Measurements from ENCODE around the gene PTN.
"Not testable (repeated sequence)": the region's sequence is repeated elsewhere in the genome, so short reads cannot be mapped to it uniquely, and the experiment has no call there.

The PTN gene

DNA sequence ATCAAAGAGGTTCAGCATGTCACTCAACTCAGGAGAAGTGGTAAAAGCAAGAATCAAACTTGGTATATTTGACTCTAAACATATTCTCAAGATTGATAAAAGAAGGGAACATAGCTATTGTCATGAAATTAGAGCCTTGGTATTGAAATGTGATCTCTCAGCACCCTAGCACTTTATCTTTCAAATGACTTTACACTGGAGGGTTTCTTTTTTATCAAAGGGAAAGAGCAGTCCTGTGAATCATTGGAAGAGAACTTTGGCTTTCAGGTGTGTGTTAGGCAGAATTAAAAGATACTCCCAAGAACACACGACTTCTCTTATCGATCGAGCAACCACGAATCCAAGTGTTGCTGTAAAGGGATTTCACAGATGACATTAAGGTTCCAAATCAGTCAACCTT is 54.4 kb downstream of the PTN start:
- Histone ChIP-seq H3K27ac (ENCODE audit: low read length) (no peak overlapping the region), H3K27me3 (ENCODE audit: low read depth, low read length) (no peaks in the 10 kb centered on the region), H3K4me1 (ENCODE audit: control insufficient read depth in 1 of 2, insufficient read depth in 2 of 2, low read length in 2 of 2) (no peaks in the 10 kb centered on the region), H3K4me3 (ENCODE audit: low read depth in 1 of 2, low read length in 2 of 2) (no peak overlapping the region), H3K9me3 (ENCODE audit: control insufficient read depth in 1 of 2, low read length in 2 of 2) (no peaks in the 10 kb centered on the region), H3K36me3 (ENCODE audit: control insufficient read depth in 1 of 2, insufficient read depth in 2 of 2, low read length in 2 of 2) (no peaks in the 10 kb centered on the region)

DNA sequence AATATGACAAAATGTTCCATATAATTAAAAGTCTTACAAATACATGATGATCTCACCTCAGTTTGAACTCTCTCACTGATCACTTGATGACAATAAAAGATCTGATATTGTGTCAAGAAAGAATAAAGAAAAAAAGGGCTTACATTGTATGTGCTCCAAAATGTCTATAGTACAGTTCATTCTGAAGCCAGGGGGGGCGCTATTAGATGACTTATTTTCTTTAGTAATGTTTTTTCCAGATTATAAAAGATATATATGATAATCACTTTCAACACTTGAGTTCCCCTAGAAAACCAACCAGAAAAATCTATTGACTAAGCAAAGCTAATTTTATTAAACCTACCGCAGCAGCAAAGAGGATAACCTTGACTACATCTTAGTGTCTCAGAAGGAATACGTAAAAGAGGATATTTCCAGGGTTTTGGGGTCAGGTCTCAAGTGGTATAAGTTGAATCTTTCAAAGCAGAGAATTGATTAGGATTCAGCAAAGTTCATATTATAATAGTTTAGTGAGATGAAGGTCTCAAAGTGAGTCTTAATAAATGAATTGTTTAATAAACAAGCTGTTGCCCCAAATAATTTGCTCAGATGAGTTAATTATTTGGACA is 55.8 kb downstream of the PTN start:
- no peak overlapping the region for H3K4me3 ChIP-seq (ENCODE audit: low read depth in 1 of 2, low read length in 2 of 2)
- no peaks in the 10 kb centered on the region for H3K9me3 ChIP-seq (ENCODE audit: control insufficient read depth in 1 of 2, low read length in 2 of 2)
- H3K27me3 ChIP-seq (ENCODE audit: low read depth, low read length) = no peaks in the 10 kb centered on the region
- H3K4me1 ChIP-seq (ENCODE audit: control insufficient read depth in 1 of 2, insufficient read depth in 2 of 2, low read length in 2 of 2) = no peaks in the 10 kb centered on the region
- no peaks in the 10 kb centered on the region for H3K36me3 ChIP-seq (ENCODE audit: control insufficient read depth in 1 of 2, insufficient read depth in 2 of 2, low read length in 2 of 2)
- H3K27ac ChIP-seq (ENCODE audit: low read length) = no peak overlapping the region

DNA sequence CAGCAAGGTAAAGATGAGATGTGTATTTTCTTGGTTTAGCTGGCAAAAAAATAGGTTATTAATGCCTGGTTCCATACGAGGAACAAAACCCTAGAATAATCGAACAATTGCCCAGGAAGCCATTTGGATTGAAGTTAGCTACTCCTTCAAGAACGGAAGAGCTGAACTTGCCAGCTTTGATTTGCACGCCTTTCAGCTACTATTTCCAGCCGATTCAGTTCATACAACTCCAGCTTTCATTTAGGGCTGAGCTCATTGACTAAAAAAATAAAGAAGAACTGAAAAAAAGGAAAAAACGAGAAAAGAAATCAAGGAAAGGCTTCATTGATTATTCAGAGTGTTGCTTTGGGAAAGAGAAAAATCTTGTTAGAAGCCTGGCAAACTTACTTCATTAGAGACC is 60.4 kb downstream of the PTN start:
- no peak overlapping the region for H3K27ac ChIP-seq (ENCODE audit: low read length)
- no peak overlapping the region for H3K4me3 ChIP-seq (ENCODE audit: low read depth in 1 of 2, low read length in 2 of 2)
- peaks cover 0 to 4% of the 10 kb centered on the region in 2 donors for H3K4me1 ChIP-seq (ENCODE audit: control insufficient read depth in 1 of 2, insufficient read depth in 2 of 2, low read length in 2 of 2)

DNA sequence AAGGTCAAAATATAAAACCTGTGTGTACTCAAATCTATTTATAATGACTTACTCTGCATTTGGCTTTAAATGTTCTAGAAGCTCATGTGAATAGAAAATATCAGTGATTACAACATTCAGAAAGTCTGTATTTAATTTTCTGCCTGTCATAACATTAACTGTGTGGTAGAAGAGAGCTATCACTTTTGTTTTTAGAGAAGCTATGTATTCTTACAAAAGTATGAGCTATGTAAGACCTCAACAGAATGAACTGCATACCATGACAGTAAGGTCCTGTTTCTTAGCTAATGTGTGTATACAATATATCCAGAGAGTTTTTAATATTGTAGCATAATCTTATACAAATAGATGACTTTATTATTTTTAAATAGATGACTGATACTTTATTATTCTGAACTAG is 61.5 kb downstream of the PTN start:
- Histone ChIP-seq H3K27ac (ENCODE audit: low read length) (no peak overlapping the region), H3K4me3 (ENCODE audit: low read depth in 1 of 2, low read length in 2 of 2) (no peak overlapping the region), H3K9me3 (ENCODE audit: control insufficient read depth in 1 of 2, low read length in 2 of 2) (no peaks in the 10 kb centered on the region)

More for the DNA sequence above, 60.4 kb downstream of the PTN start:
- Histone ChIP-seq H3K36me3 (ENCODE audit: control insufficient read depth in 1 of 2, insufficient read depth in 2 of 2, low read length in 2 of 2) (no peaks in the 10 kb centered on the region), H3K27me3 (ENCODE audit: low read depth, low read length) (no peaks in the 10 kb centered on the region), H3K9me3 (ENCODE audit: control insufficient read depth in 1 of 2, low read length in 2 of 2) (no peaks in the 10 kb centered on the region)

GRCh38 chr7:137276189-137276588 is 67.3 kb downstream of the PTN start:
- H3K36me3 ChIP-seq (ENCODE audit: control insufficient read depth in 1 of 2, insufficient read depth in 2 of 2, low read length in 2 of 2) = no peaks in the 10 kb centered on the region
- H3K4me1 ChIP-seq (ENCODE audit: control insufficient read depth in 1 of 2, insufficient read depth in 2 of 2, low read length in 2 of 2) = no peaks in the 10 kb centered on the region
- no peaks in the 10 kb centered on the region for H3K27me3 ChIP-seq (ENCODE audit: low read depth, low read length)
- no peaks in the 10 kb centered on the region for H3K9me3 ChIP-seq (ENCODE audit: control insufficient read depth in 1 of 2, low read length in 2 of 2)
- H3K4me3 ChIP-seq (ENCODE audit: low read depth in 1 of 2, low read length in 2 of 2) = no peak overlapping the region
- H3K27ac ChIP-seq (ENCODE audit: low read length) = no peak overlapping the region

More for the DNA sequence above, 61.5 kb downstream of the PTN start:
- Histone ChIP-seq H3K4me1 (ENCODE audit: control insufficient read depth in 1 of 2, insufficient read depth in 2 of 2, low read length in 2 of 2) (peaks cover 0 to 4% of the 10 kb centered on the region in 2 donors), H3K36me3 (ENCODE audit: control insufficient read depth in 1 of 2, insufficient read depth in 2 of 2, low read length in 2 of 2) (no peaks in the 10 kb centered on the region), H3K27me3 (ENCODE audit: low read depth, low read length) (no peaks in the 10 kb centered on the region)

DNA sequence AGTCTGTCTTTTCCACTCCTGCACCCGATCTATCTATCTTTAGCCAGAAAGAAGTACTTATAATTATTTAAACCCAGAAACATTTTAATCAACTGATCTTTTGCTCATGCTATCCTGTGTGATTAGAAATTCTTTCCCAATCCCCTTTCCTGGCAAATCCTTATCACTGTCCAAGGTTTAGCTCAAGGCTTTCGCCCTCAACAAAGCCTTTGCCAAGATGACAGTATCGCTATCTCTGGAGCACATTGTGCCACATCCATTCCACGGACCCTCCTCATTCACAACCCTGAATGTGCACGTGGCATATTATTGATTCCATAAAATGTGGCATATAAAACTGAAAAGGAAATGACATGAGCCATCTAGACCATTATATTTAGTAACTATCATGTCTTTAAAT is 71.3 kb downstream of the PTN start:
- H3K9me3 ChIP-seq (ENCODE audit: control insufficient read depth in 1 of 2, low read length in 2 of 2) = no peaks in the 10 kb centered on the region
- H3K27me3 ChIP-seq (ENCODE audit: low read depth, low read length) = no peaks in the 10 kb centered on the region
- no peaks in the 10 kb centered on the region for H3K4me1 ChIP-seq (ENCODE audit: control insufficient read depth in 1 of 2, insufficient read depth in 2 of 2, low read length in 2 of 2)
- no peak overlapping the region for H3K27ac ChIP-seq (ENCODE audit: low read length)
- H3K36me3 ChIP-seq (ENCODE audit: control insufficient read depth in 1 of 2, insufficient read depth in 2 of 2, low read length in 2 of 2) = no peaks in the 10 kb centered on the region
- no peak overlapping the region for H3K4me3 ChIP-seq (ENCODE audit: low read depth in 1 of 2, low read length in 2 of 2)

DNA sequence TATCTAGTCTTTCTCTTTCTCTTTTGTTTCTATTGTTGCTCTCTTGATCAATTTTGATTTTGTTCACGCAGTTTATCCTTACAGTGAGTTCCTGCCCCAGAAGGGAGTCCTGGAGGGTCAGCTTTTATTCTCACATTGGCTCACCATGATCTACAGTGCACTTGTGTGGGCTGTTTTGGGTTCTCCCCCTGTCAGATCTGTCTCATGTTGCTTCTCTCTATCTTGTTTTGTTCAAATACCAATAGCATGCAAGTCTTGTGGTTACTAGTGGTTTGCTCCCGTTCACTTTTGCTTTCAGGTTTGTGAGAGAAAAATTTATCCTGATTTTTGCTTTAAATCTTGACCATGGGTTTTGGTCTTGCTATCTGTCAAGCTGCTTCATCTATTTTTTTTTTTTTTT is 74.3 kb downstream of the PTN start:
- Histone ChIP-seq H3K4me1 (ENCODE audit: control insufficient read depth in 1 of 2, insufficient read depth in 2 of 2, low read length in 2 of 2) (no peaks in the 10 kb centered on the region), H3K27me3 (ENCODE audit: low read depth, low read length) (no peaks in the 10 kb centered on the region), H3K9me3 (ENCODE audit: control insufficient read depth in 1 of 2, low read length in 2 of 2) (no peaks in the 10 kb centered on the region), H3K4me3 (ENCODE audit: low read depth in 1 of 2, low read length in 2 of 2) (no peak overlapping the region), H3K36me3 (ENCODE audit: control insufficient read depth in 1 of 2, insufficient read depth in 2 of 2, low read length in 2 of 2) (no peaks in the 10 kb centered on the region), H3K27ac (ENCODE audit: low read length) (no peak overlapping the region)

DNA sequence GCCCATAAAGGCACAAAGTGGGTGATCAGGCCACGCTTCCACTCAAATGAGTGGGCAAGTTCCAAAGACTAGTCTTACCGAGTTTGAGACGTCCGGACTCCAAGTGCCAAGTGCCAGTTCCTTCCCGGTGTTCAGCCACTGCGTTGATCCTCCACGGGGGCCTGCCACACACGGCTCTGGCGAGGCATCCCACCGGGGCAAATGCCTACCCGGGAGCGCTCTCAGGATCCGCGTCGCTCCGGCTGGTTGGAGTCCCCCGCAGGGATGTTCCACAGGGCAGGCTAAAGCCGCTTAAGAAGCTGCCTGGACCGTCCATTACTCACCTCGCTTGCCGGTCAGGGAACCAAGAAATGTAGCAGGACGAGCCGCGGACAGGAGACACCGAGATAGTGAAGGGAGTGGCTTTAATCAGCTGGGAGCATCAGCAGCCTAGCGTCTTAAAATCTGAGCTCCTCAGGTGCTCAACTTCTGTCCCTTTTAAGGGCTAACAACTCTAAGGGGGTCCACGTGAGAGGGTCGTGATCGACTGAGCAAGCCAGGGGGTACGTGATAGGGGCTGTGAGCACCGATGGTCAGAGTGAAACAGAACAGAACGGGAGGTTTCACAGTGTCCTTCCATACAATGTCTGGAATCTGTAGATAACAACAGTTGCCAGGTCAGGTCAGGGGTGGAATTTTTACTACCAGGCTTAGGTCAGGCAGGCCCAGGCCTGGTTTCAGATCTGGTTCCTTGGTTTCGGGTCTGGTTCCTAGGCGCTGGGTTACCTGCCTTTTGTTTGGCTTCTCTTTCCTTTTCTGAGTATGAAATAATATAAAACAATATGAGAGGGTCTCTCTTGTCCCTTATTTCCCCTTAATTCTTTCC is 75.3 kb downstream of the PTN start:
- not testable (repeated sequence) for H3K27me3 ChIP-seq (ENCODE audit: low read depth, low read length); H3K4me3 ChIP-seq (ENCODE audit: low read depth in 1 of 2, low read length in 2 of 2); H3K36me3 ChIP-seq (ENCODE audit: control insufficient read depth in 1 of 2, insufficient read depth in 2 of 2, low read length in 2 of 2); H3K4me1 ChIP-seq (ENCODE audit: control insufficient read depth in 1 of 2, insufficient read depth in 2 of 2, low read length in 2 of 2); H3K27ac ChIP-seq (ENCODE audit: low read length); H3K9me3 ChIP-seq (ENCODE audit: control insufficient read depth in 1 of 2, low read length in 2 of 2)

DNA sequence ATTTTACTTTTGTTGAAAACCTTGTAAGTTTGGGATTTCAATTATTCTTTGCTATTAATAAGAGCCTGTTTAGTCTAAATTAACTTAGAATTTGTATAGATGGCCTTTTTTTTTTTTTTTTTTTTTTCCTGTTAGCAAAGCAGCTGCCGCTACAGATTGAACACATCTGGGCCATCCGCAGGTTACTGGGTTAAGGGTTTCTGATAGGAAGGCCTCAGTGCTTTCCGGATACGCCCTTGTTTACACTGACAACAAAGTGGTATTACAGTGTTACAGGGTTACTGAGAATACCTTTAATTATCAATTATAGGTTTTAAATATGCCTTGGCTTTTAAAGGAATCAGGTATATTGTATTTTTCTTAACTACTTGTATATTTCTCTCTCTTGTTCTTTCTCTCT is 76.8 kb downstream of the PTN start:
- H3K27ac ChIP-seq (ENCODE audit: low read length) = no peak overlapping the region
- no peaks in the 10 kb centered on the region for H3K36me3 ChIP-seq (ENCODE audit: control insufficient read depth in 1 of 2, insufficient read depth in 2 of 2, low read length in 2 of 2)
- H3K4me3 ChIP-seq (ENCODE audit: low read depth in 1 of 2, low read length in 2 of 2) = no peak overlapping the region
- no peaks in the 10 kb centered on the region for H3K9me3 ChIP-seq (ENCODE audit: control insufficient read depth in 1 of 2, low read length in 2 of 2)
- no peaks in the 10 kb centered on the region for H3K4me1 ChIP-seq (ENCODE audit: control insufficient read depth in 1 of 2, insufficient read depth in 2 of 2, low read length in 2 of 2)
- H3K27me3 ChIP-seq (ENCODE audit: low read depth, low read length) = no peaks in the 10 kb centered on the region

GRCh38 chr7:137265480-137265879 is 78.1 kb downstream of the PTN start:
- not testable (repeated sequence) for H3K36me3 ChIP-seq (ENCODE audit: control insufficient read depth in 1 of 2, insufficient read depth in 2 of 2, low read length in 2 of 2); H3K27ac ChIP-seq (ENCODE audit: low read length); H3K9me3 ChIP-seq (ENCODE audit: control insufficient read depth in 1 of 2, low read length in 2 of 2); H3K4me1 ChIP-seq (ENCODE audit: control insufficient read depth in 1 of 2, insufficient read depth in 2 of 2, low read length in 2 of 2); H3K27me3 ChIP-seq (ENCODE audit: low read depth, low read length); H3K4me3 ChIP-seq (ENCODE audit: low read depth in 1 of 2, low read length in 2 of 2)

- H3K36me3 ChIP-seq (ENCODE audit: control insufficient read depth in 1 of 2, insufficient read depth in 2 of 2, low read length in 2 of 2) = no peaks in the 10 kb centered on the region
- no peak overlapping the region for H3K4me3 ChIP-seq (ENCODE audit: low read depth in 1 of 2, low read length in 2 of 2)
- H3K4me1 ChIP-seq (ENCODE audit: control insufficient read depth in 1 of 2, insufficient read depth in 2 of 2, low read length in 2 of 2) = no peaks in the 10 kb centered on the region
- no peaks in the 10 kb centered on the region for H3K9me3 ChIP-seq (ENCODE audit: control insufficient read depth in 1 of 2, low read length in 2 of 2)
- H3K27me3 ChIP-seq (ENCODE audit: low read depth, low read length) = no peaks in the 10 kb centered on the region
- H3K27ac ChIP-seq (ENCODE audit: low read length) = no peak overlapping the region
These were observed 80.9 kb downstream of the PTN start for GRCh38 chr7:137262599-137262998.

- Histone ChIP-seq H3K27me3 (ENCODE audit: low read depth, low read length) (no peaks in the 10 kb centered on the region), H3K9me3 (ENCODE audit: control insufficient read depth in 1 of 2, low read length in 2 of 2) (no peaks in the 10 kb centered on the region)
These were observed 85.0 kb downstream of the PTN start for GRCh38 chr7:137258552-137258951.

More at GRCh38 chr7:137258552-137258951, 85.0 kb downstream of the PTN start:
- Histone ChIP-seq H3K36me3 (ENCODE audit: control insufficient read depth in 1 of 2, insufficient read depth in 2 of 2, low read length in 2 of 2) (no peaks in the 10 kb centered on the region), H3K4me1 (ENCODE audit: control insufficient read depth in 1 of 2, insufficient read depth in 2 of 2, low read length in 2 of 2) (no peaks in the 10 kb centered on the region), H3K27ac (ENCODE audit: low read length) (no peak overlapping the region), H3K4me3 (ENCODE audit: low read depth in 1 of 2, low read length in 2 of 2) (no peak overlapping the region)
